Neuronal stem cell (in vitro differentiated cells): ENCODE measurements around the gene REST.

ENCODE experiments used
- DNase-seq: peaks from one replicate; pipeline ENCODE4 v3.0.0-alpha.2; 2013; ENCODE audit warnings: low spot score
- H2AFZ ChIP-seq: one replicate; pipeline ENCODE4 v1.6.1; 2013; ENCODE audit warnings: mild to moderate bottlenecking, low read length, inconsistent platforms
- H2AK5ac ChIP-seq: 2 replicates; pipeline ENCODE4 v1.6.1; 2013; ENCODE audit warnings: low read depth, mild to moderate bottlenecking, inconsistent platforms, low read length, moderate library complexity, mixed read lengths
- H2BK120ac ChIP-seq: 2 replicates; pipeline ENCODE4 v1.6.1; 2013; ENCODE audit warnings: low read depth, mild to moderate bottlenecking, inconsistent platforms, low read length, moderate library complexity, mixed read lengths
- H2BK12ac ChIP-seq: one replicate; pipeline ENCODE4 v1.6.1; 2013; ENCODE audit warnings: low read length, inconsistent platforms
- H2BK15ac ChIP-seq: 2 replicates; pipeline ENCODE4 v1.6.1; 2013; ENCODE audit warnings: mild to moderate bottlenecking, low read length, inconsistent platforms, mixed read lengths
- H2BK5ac ChIP-seq: one replicate; pipeline ENCODE4 v1.6.1; 2013; ENCODE audit warnings: inconsistent platforms, mild to moderate bottlenecking, low read length, moderate library complexity
- H3K14ac ChIP-seq: one replicate; pipeline ENCODE4 v1.6.1; 2013; ENCODE audit warnings: low read length, inconsistent platforms
- H3K18ac ChIP-seq: 2 replicates; pipeline ENCODE4 v1.6.1; 2013; ENCODE audit warnings: low read length, inconsistent platforms
- H3K23ac ChIP-seq: 2 replicates; pipeline ENCODE4 v1.6.1; 2013; ENCODE audit warnings: low read depth, mild to moderate bottlenecking, mixed read lengths, low read length, inconsistent platforms; ENCODE audit not compliant: poor library complexity
- H3K27ac ChIP-seq: replicated peaks from 3 replicates; pipeline ENCODE4 v1.5.1; 2013; ENCODE audit warnings: low read length, inconsistent platforms
- H3K27me3 ChIP-seq, 3 experiments: 2 replicates each; pipeline ENCODE4 v1.6.1; 2013; ENCODE audit warnings: low read length in 3 of 3, mild to moderate bottlenecking in 2 of 3, inconsistent platforms in 1 of 3, low read depth in 1 of 3, mixed read lengths in 1 of 3, moderate library complexity in 1 of 3; ENCODE audit not compliant: control insufficient read depth in 3 of 3, insufficient read depth in 3 of 3
- H3K36me3 ChIP-seq, 2 donors: replicated peaks in 1 of 2; 2 replicates each; pipeline ENCODE4 v1.6.1; 2013; ENCODE audit warnings: low read length in 2 of 2; ENCODE audit not compliant: control insufficient read depth in 2 of 2, insufficient read depth in 2 of 2
- H3K4ac ChIP-seq: 2 replicates; pipeline ENCODE4 v1.6.1; 2013; ENCODE audit warnings: inconsistent platforms, mild to moderate bottlenecking, low read length, moderate library complexity
- H3K4me1 ChIP-seq, 2 donors: 1 replicate in 1 of 2; 2 replicates in 1 of 2; pipeline ENCODE4 v1.6.1; 2013; ENCODE audit warnings: low read length in 2 of 2, low read depth in 1 of 2; ENCODE audit not compliant: control insufficient read depth in 2 of 2, insufficient read depth in 1 of 2
- H3K4me2 ChIP-seq: one replicate; pipeline ENCODE4 v1.6.1; 2013; ENCODE audit warnings: mild to moderate bottlenecking, low read length, inconsistent platforms; ENCODE audit not compliant: insufficient read depth, poor library complexity, severe bottlenecking
- H3K4me3 ChIP-seq, 2 donors: 2 replicates each; pipeline ENCODE4 v1.5.1; 2013; ENCODE audit warnings: low read length in 2 of 2, mild to moderate bottlenecking in 2 of 2, inconsistent platforms in 1 of 2, moderate library complexity in 1 of 2
- H3K79me1 ChIP-seq: one replicate; pipeline ENCODE4 v1.6.1; 2013; ENCODE audit warnings: low read depth, mild to moderate bottlenecking, inconsistent platforms, low read length, moderate library complexity
- H3K9ac ChIP-seq: one replicate; pipeline ENCODE4 v1.6.1; 2013; ENCODE audit warnings: mild to moderate bottlenecking, low read depth, low read length, inconsistent platforms; ENCODE audit not compliant: poor library complexity
- H3K9me3 ChIP-seq, 2 donors: replicated peaks in 1 of 2; 2 replicates each; pipeline versions ENCODE3 to v1.6.1; 2013; ENCODE audit warnings: low read length in 2 of 2, mild to moderate bottlenecking in 2 of 2, inconsistent platforms in 1 of 2, low read depth in 1 of 2, mixed read lengths in 1 of 2, moderate library complexity in 1 of 2; ENCODE audit not compliant: control insufficient read depth in 2 of 2, insufficient read depth in 1 of 2
- H4K8ac ChIP-seq: one replicate; pipeline ENCODE4 v1.6.1; 2013; ENCODE audit warnings: low read depth, mild to moderate bottlenecking, inconsistent platforms, low read length, moderate library complexity
- H4K91ac ChIP-seq: one replicate; pipeline ENCODE4 v1.6.1; 2013; ENCODE audit warnings: low read length, low read depth, mild to moderate bottlenecking, inconsistent platforms; ENCODE audit not compliant: poor library complexity
- WGBS, 2 donors: extraction: QIAGEN DNeasy Blood & Tissue Kit; methylation state at CpG; one replicate each; pipeline ENCODE4 v1.1.7; 2013; ENCODE audit warnings: missing lambda C conversion rate in 2 of 2, mixed read lengths in 1 of 2; ENCODE audit not compliant: insufficient read length in 2 of 2, insufficient replicate concordance in 1 of 2; ENCODE audit errors: extremely low coverage in 2 of 2; 5-methylcytosine and 5-hydroxymethylcytosine counted together

REST gene

DNA sequence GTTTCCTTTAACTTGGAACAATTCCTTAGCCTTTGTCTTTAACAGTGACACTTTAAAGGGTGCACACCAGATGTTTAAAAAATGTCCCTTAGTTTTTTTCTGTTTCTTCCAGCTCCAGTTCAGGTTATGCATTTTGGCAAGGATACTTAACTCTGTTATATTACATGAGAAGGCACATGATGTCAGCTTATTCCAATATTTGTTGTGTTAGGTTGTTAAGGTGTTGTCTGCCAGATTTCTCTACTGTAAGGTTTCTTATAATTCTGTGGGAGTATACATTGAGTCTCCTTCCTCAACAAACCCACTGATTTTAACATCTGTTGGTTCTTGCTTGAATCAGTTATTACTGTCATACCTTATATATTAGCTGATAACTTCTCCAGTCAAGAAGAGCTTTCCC lies 33.3 kb downstream of the REST start:
- no peak overlapping the region for H3K23ac ChIP-seq
- no peak overlapping the region for H3K4me3 ChIP-seq
- no peak overlapping the region for H2BK12ac ChIP-seq
- no peak overlapping the region for H3K27ac ChIP-seq
- H2AK5ac ChIP-seq = no peak overlapping the region
- no peak overlapping the region for H2BK120ac ChIP-seq
- H3K9ac ChIP-seq = no peak overlapping the region
- H3K4ac ChIP-seq = no peak overlapping the region
- H3K18ac ChIP-seq = no peak overlapping the region
- peaks cover 0 to 32% of the 10 kb centered on the region in 2 donors for H3K36me3 ChIP-seq
- DNase-seq = no peak
- H3K9me3 ChIP-seq = no peaks in the 10 kb centered on the region
- H3K14ac ChIP-seq = no peak overlapping the region
- H2AFZ ChIP-seq = no peak overlapping the region
- H3K4me1 ChIP-seq = no peaks in the 10 kb centered on the region
- H4K91ac ChIP-seq = no peak overlapping the region
- no peak overlapping the region for H4K8ac ChIP-seq
- no peaks in the 10 kb centered on the region for H3K79me1 ChIP-seq
- no peak overlapping the region for H2BK15ac ChIP-seq
- H2BK5ac ChIP-seq = no peak overlapping the region
- no peaks in the 10 kb centered on the region for H3K27me3 ChIP-seq
- H3K4me2 ChIP-seq = no peak overlapping the region

- no peaks in the 10 kb centered on the region for H3K4me1 ChIP-seq
- H2BK120ac ChIP-seq = no peak overlapping the region
- no peak overlapping the region for H3K27ac ChIP-seq
- H3K27me3 ChIP-seq = no peaks in the 10 kb centered on the region
- no peak for DNase-seq
- no peak overlapping the region for H4K8ac ChIP-seq
- H2BK5ac ChIP-seq = no peak overlapping the region
- H3K9me3 ChIP-seq = no peaks in the 10 kb centered on the region
- no peak overlapping the region for H3K4me3 ChIP-seq
- H3K79me1 ChIP-seq = no peaks in the 10 kb centered on the region
- no peak overlapping the region for H3K18ac ChIP-seq
- no peak overlapping the region for H2BK12ac ChIP-seq
- H3K14ac ChIP-seq = no peak overlapping the region
- H2AFZ ChIP-seq = no peak overlapping the region
- no peak overlapping the region for H3K23ac ChIP-seq
- H3K36me3 ChIP-seq = peaks cover 0 to 28% of the 10 kb centered on the region in 2 donors
- H2AK5ac ChIP-seq = no peak overlapping the region
- H2BK15ac ChIP-seq = no peak overlapping the region
- H3K9ac ChIP-seq = no peak overlapping the region
- no CpG with 5 or more reads among the region's 3 CpGs for WGBS, 2 donors
- no peak overlapping the region for H4K91ac ChIP-seq
- H3K4ac ChIP-seq = no peak overlapping the region
- no peak overlapping the region for H3K4me2 ChIP-seq
Measured at GRCh38 chr4:56941403-56941802, 33.7 kb downstream of the REST start.

GRCh38 chr4:56953680-56954520 lies 46.2 kb downstream of the REST start:
- H3K4me1 ChIP-seq = peaks cover 0 to 2% of the 10 kb centered on the region in 2 donors
- no peak overlapping the region for H3K4ac ChIP-seq
- no peak for DNase-seq
- no peak overlapping the region for H2AK5ac ChIP-seq
- H3K79me1 ChIP-seq = peaks cover 1% of the 10 kb centered on the region
- H3K9ac ChIP-seq = no peak overlapping the region
- no peak overlapping the region for H3K4me2 ChIP-seq
- H3K4me3 ChIP-seq = no peak overlapping the region
- H4K91ac ChIP-seq = no peak overlapping the region
- H3K18ac ChIP-seq = no peak overlapping the region
- H2AFZ ChIP-seq = no peak overlapping the region
- no peak overlapping the region for H2BK15ac ChIP-seq
- H3K23ac ChIP-seq = no peak overlapping the region
- H3K14ac ChIP-seq = no peak overlapping the region
- H2BK120ac ChIP-seq = no peak overlapping the region
- H3K27ac ChIP-seq = no peak overlapping the region
- no peak overlapping the region for H4K8ac ChIP-seq
- H2BK5ac ChIP-seq = no peak overlapping the region
- H3K27me3 ChIP-seq = no peaks in the 10 kb centered on the region
- no peak overlapping the region for H2BK12ac ChIP-seq
- H3K36me3 ChIP-seq = peaks cover 0 to 2% of the 10 kb centered on the region in 2 donors
- H3K9me3 ChIP-seq = no peaks in the 10 kb centered on the region
- WGBS, 2 donors = no CpG with 5 or more reads among the region's 9 CpGs

GRCh38 chr4:56958111-56958517 lies 50.4 kb downstream of the REST start:
- peak overlapping the region; percentile 31 for H2AFZ ChIP-seq
- no peak overlapping the region for H3K18ac ChIP-seq
- no peak overlapping the region for H3K4ac ChIP-seq
- H3K9me3 ChIP-seq = no peaks in the 10 kb centered on the region
- no peak overlapping the region for H2AK5ac ChIP-seq
- no peaks in the 10 kb centered on the region for H3K79me1 ChIP-seq
- no peak overlapping the region for H3K4me3 ChIP-seq
- DNase-seq = no peak
- no peak overlapping the region for H2BK12ac ChIP-seq
- no peak overlapping the region for H4K91ac ChIP-seq
- no peaks in the 10 kb centered on the region for H3K27me3 ChIP-seq
- H3K14ac ChIP-seq = no peak overlapping the region
- H2BK15ac ChIP-seq = no peak overlapping the region
- no peak overlapping the region for H2BK120ac ChIP-seq
- H3K36me3 ChIP-seq = peaks cover 5 to 20% of the 10 kb centered on the region in 2 donors
- WGBS, 2 donors = no CpG with 5 or more reads among the region's 7 CpGs
- no peak overlapping the region for H3K9ac ChIP-seq
- H3K4me2 ChIP-seq = no peak overlapping the region
- peaks cover 0 to 2% of the 10 kb centered on the region in 2 donors for H3K4me1 ChIP-seq
- H3K23ac ChIP-seq = no peak overlapping the region
- H3K27ac ChIP-seq = no peak overlapping the region
- no peak overlapping the region for H2BK5ac ChIP-seq
- no peak overlapping the region for H4K8ac ChIP-seq
